DOHH2 (cell line): ENCODE data around the gene ACKR3.

Source experiments
- H3F3A ChIP-seq: fragments of 200-600 bp; sonication (generic), shearing (Covaris generic); 2 replicates; pipeline ENCODE4 v1.6.0; 2016; ENCODE audit warnings: antibody characterized with exemption, mild to moderate bottlenecking; ENCODE audit not compliant: control insufficient read depth, insufficient read depth
- H3K27ac ChIP-seq: fragments of 200-600 bp; sonication (generic); 2 replicates; pipeline ENCODE4 v1.5.1; 2014; ENCODE audit warnings: low read depth, mild to moderate bottlenecking, low read length, moderate library complexity
- H3K27me3 ChIP-seq: fragments of 200-600 bp; sonication (generic); 2 replicates; pipeline ENCODE4 v1.6.1; 2014; ENCODE audit warnings: mild to moderate bottlenecking, low read length, mixed read lengths; ENCODE audit not compliant: control insufficient read depth
- H3K36me3 ChIP-seq: fragments of 200-600 bp; sonication (generic); 2 replicates; pipeline ENCODE4 v1.6.1; 2014; ENCODE audit warnings: mild to moderate bottlenecking, low read length, moderate library complexity, mixed read lengths; ENCODE audit not compliant: control insufficient read depth
- H3K4me1 ChIP-seq: fragments of 200-600 bp; sonication (generic); 2 replicates; pipeline ENCODE4 v1.6.1; 2014; ENCODE audit warnings: mild to moderate bottlenecking, low read length, mixed read lengths; ENCODE audit not compliant: control insufficient read depth
- H3K4me2 ChIP-seq: fragments of 200-600 bp; sonication (generic); 2 replicates; pipeline ENCODE4 v1.6.0; 2014; ENCODE audit warnings: mild to moderate bottlenecking, low read length, moderate library complexity
- H3K4me3 ChIP-seq: fragments of 200-600 bp; sonication (generic); 2 replicates; pipeline ENCODE4 v1.5.1; 2014; ENCODE audit warnings: mild to moderate bottlenecking, low read length, mixed read lengths
- H3K79me2 ChIP-seq: fragments of 200-600 bp; sonication (generic); 2 replicates; pipeline ENCODE4 v1.6.1; 2014; ENCODE audit warnings: mild to moderate bottlenecking, low read length, mixed read lengths; ENCODE audit not compliant: control insufficient read depth
- H3K9me2 ChIP-seq: fragments of 200-600 bp; sonication (generic); replicated peaks from 2 replicates; pipeline ENCODE4 v1.6.1; 2014; ENCODE audit warnings: mild to moderate bottlenecking, low read length, mixed read lengths; ENCODE audit not compliant: control insufficient read depth
- H3K9me3 ChIP-seq: fragments of 200-600 bp; sonication (generic); 2 replicates; pipeline ENCODE4 v1.6.1; 2014; ENCODE audit warnings: antibody characterized with exemption, low read length, mixed read lengths; ENCODE audit not compliant: control insufficient read depth, insufficient read depth
- H4K20me1 ChIP-seq: fragments of 200-600 bp; sonication (generic); 2 replicates; pipeline ENCODE4 v1.6.0; 2014; ENCODE audit warnings: low read depth, mild to moderate bottlenecking, antibody characterized with exemption, low read length, moderate library complexity; ENCODE audit not compliant: control insufficient read depth, insufficient read depth
- CTCF ChIP-seq: fragments of 200-600 bp; sonication (generic); IDR thresholded peaks from one replicate; pipeline ENCODE4 v1.5.1; 2014; ENCODE audit warnings: antibody characterized with exemption, mild to moderate bottlenecking, low read depth, low read length; ENCODE audit not compliant: poor library complexity, severe bottlenecking
- EZH2phosphoT487 ChIP-seq: fragments of 200-600 bp; sonication (generic); IDR thresholded peaks from 2 replicates; pipeline ENCODE4 v1.6.1; 2017; ENCODE audit warnings: borderline replicate concordance, mild to moderate bottlenecking, antibody characterized with exemption, low read length, moderate library complexity, mixed read lengths

ACKR3 gene

GRCh38 chr2:236544362-236544761 is 25.3 kb upstream of the ACKR3 start:
- H3K9me2 ChIP-seq, result no peaks in the 10 kb centered on the region
- peaks cover 26% of the 10 kb centered on the region for H3F3A ChIP-seq
- peaks cover 9% of the 10 kb centered on the region; the same call in 1 of the 2 replicates for H3K36me3 ChIP-seq
- H3K4me3 ChIP-seq, result peak overlapping the region; percentile 66; the same call in 1 of the 2 replicates
- H3K4me2 ChIP-seq, result peak overlapping the region; percentile 84
- peak overlapping the region; percentile 97 for H3K27ac ChIP-seq
- H3K4me1 ChIP-seq, result peaks cover 92% of the 10 kb centered on the region
- peaks cover 11% of the 10 kb centered on the region; the same call in 1 of the 2 replicates for H3K79me2 ChIP-seq
- H3K27me3 ChIP-seq, result no peaks in the 10 kb centered on the region
- TF ChIP-seq CTCF (no peak), EZH2phosphoT487 (no peak)
- no peaks in the 10 kb centered on the region for H3K9me3 ChIP-seq
- H4K20me1 ChIP-seq, result no peaks in the 10 kb centered on the region

- peak overlapping the region; percentile 84 for H3K4me2 ChIP-seq
- peak overlapping the region; percentile 97 for H3K27ac ChIP-seq
- no peaks in the 10 kb centered on the region for H4K20me1 ChIP-seq
- H3K4me1 ChIP-seq, result peaks cover 92% of the 10 kb centered on the region
- peaks cover 9% of the 10 kb centered on the region; the same call in 1 of the 2 replicates for H3K36me3 ChIP-seq
- H3K9me2 ChIP-seq, result no peaks in the 10 kb centered on the region
- TF ChIP-seq EZH2phosphoT487 (no peak), CTCF (no peak)
- H3F3A ChIP-seq, result peaks cover 26% of the 10 kb centered on the region
- peaks cover 3% of the 10 kb centered on the region; the same call in 1 of the 2 replicates for H3K79me2 ChIP-seq
- peak overlapping the region; percentile 66 for H3K4me3 ChIP-seq
- H3K27me3 ChIP-seq, result no peaks in the 10 kb centered on the region
- H3K9me3 ChIP-seq, result no peaks in the 10 kb centered on the region
Measured at GRCh38 chr2:236545248-236545658, 24.4 kb upstream of the ACKR3 start.

GRCh38 chr2:236545814-236546480 is 23.7 kb upstream of the ACKR3 start:
- Histone ChIP-seq H3K27me3 (no peaks in the 10 kb centered on the region), H3K4me1 (peaks cover 95% of the 10 kb centered on the region), H3K4me3 (peak overlapping the region; percentile 66), H3K79me2 (peaks cover 3% of the 10 kb centered on the region; the same call in 1 of the 2 replicates), H3K4me2 (peak overlapping the region; percentile 84), H3F3A (peaks cover 26% of the 10 kb centered on the region), H3K27ac (peak overlapping the region; percentile 97), H3K9me2 (no peaks in the 10 kb centered on the region), H4K20me1 (no peaks in the 10 kb centered on the region), H3K9me3 (no peaks in the 10 kb centered on the region), H3K36me3 (peaks cover 9% of the 10 kb centered on the region; the same call in 1 of the 2 replicates)
- no peak for TF ChIP-seq EZH2phosphoT487
- TF ChIP-seq CTCF, result no peak
